Panc1 (cell line): ENCODE data around the gene CUEDC1. TPM values are rescaled to one million over a fixed set of nuclear protein-coding genes. Genes with fewer than 3 reads are reported as not detected.

Experiments used
- ATAC-seq: fragments of 200-7000 bp; cut with Tn5 transposase; 2 replicates; pipeline ENCODE4 v1.9.1; 2020; ENCODE audit warnings: mild to moderate bottlenecking, moderate library complexity
- BruUV-seq: library from RNA; stranded (reverse); fragments of 400-500 nt; replicated peaks from 2 replicates; lab custom pipeline; 2021; lab: Mats Ljungman, UMichigan
- CTCF ChIA-PET: fragments of 300-600 bp; sonication (Branson Sonifier 250); formaldehyde crosslinking; loops from one replicate; lab custom pipeline; 2022; ENCODE audit warnings: antibody characterized with exemption; lab: Charles Lee
- POLR2A ChIA-PET: fragments of 300-600 bp; sonication (Branson Sonifier 250); formaldehyde crosslinking; loops from one replicate; lab custom pipeline; 2022; ENCODE audit warnings: antibody characterized with exemption; lab: Charles Lee
- DNase-seq: peaks from one replicate; pipeline ENCODE4 v3.0.0-alpha.2; 2010; ENCODE audit warnings: low read depth, low spot score
- H3K27ac ChIP-seq: 2 replicates; pipeline ENCODE4 v1.5.1; 2011; ENCODE audit warnings: mild to moderate bottlenecking, low read length, inconsistent platforms
- H3K27me3 ChIP-seq: fragments of 200-500 bp; sonication (Bioruptor generic); 2 replicates; pipeline ENCODE4 v1.6.0; 2014; ENCODE audit warnings: low read length, inconsistent platforms; ENCODE audit not compliant: control insufficient read depth, insufficient read depth
- H3K36me3 ChIP-seq: fragments of 200-500 bp; sonication (Bioruptor generic); 2 replicates; pipeline ENCODE4 v1.5.1; 2014; ENCODE audit warnings: inconsistent platforms, mild to moderate bottlenecking, low read length, moderate library complexity; ENCODE audit not compliant: control insufficient read depth, insufficient read depth
- H3K4me1 ChIP-seq: 2 replicates; pipeline ENCODE4 v1.5.1; 2011; ENCODE audit warnings: inconsistent platforms, mild to moderate bottlenecking, low read length, moderate library complexity; ENCODE audit not compliant: control insufficient read depth, insufficient read depth
- H3K4me3 ChIP-seq, 2 experiments: 2 replicates each; pipeline ENCODE4 v1.5.1; 2011 to 2012; ENCODE audit warnings: low read depth in 2 of 2, low read length in 2 of 2, mild to moderate bottlenecking in 2 of 2, inconsistent platforms in 1 of 2, moderate library complexity in 1 of 2
- H3K9me3 ChIP-seq: fragments of 200-500 bp; sonication (Bioruptor generic); 2 replicates; pipeline ENCODE4 v1.5.1; 2014; ENCODE audit warnings: low read depth, mild to moderate bottlenecking, inconsistent platforms, low read length, moderate library complexity; ENCODE audit not compliant: control insufficient read depth, insufficient read depth
- POLR2AphosphoS5 ChIP-seq: IDR thresholded peaks from 2 replicates; pipeline ENCODE4 v1.6.1; 2012; ENCODE audit warnings: mild to moderate bottlenecking, low read depth, low read length, moderate library complexity
- SIN3A ChIP-seq: IDR thresholded peaks from 2 replicates; pipeline ENCODE4 v1.6.1; 2012; ENCODE audit warnings: low read depth, mild to moderate bottlenecking, low read length, moderate library complexity, borderline replicate concordance; ENCODE audit not compliant: insufficient read depth
- TCF7L2 ChIP-seq: IDR thresholded peaks from 2 replicates; pipeline ENCODE4 v1.6.1; 2011; ENCODE audit warnings: mild to moderate bottlenecking, low read depth, low read length, inconsistent platforms
- in situ Hi-C: cut with HindIII; loops from 2 replicates; pipeline ENCODE4 v1.10.0; 2016; ENCODE audit warnings: low sequenced_read_pairs, low pct_unique_long_range_greater_than_20kb
- intact Hi-C: fragments of 100-400 bp; cut with micrococcal nuclease; formaldehyde crosslinking; loops from one replicate; pipeline ENCODE4 v1.10.0; 2022; ENCODE audit not compliant: unreplicated experiment
- total RNA-seq: library from RNA; stranded (reverse); gene quantifications from one replicate; pipeline ENCODE4 v1.2.1, GENCODE V29; 2021; ENCODE audit not compliant: unreplicated experiment
- TF ChIP-seq, protein P1 (sequence below): fragments of 450-650 bp; IDR thresholded peaks from 2 replicates; pipeline ENCODE4 v1.5.1; 2017; ENCODE audit warnings: mild to moderate bottlenecking
- TF ChIP-seq, protein P2 (sequence below), 2 experiments: IDR thresholded peaks; 2 replicates each; pipeline ENCODE4 v1.6.1; 2011 to 2012; ENCODE audit warnings: low read depth in 2 of 2, control low read depth in 1 of 2, low read length in 1 of 2, mild to moderate bottlenecking in 1 of 2, moderate library complexity in 1 of 2; ENCODE audit not compliant: insufficient read depth in 1 of 2

CUEDC1 gene
- total RNA-seq, 1 experiment from 2014 or later = 103 TPM

DNA sequence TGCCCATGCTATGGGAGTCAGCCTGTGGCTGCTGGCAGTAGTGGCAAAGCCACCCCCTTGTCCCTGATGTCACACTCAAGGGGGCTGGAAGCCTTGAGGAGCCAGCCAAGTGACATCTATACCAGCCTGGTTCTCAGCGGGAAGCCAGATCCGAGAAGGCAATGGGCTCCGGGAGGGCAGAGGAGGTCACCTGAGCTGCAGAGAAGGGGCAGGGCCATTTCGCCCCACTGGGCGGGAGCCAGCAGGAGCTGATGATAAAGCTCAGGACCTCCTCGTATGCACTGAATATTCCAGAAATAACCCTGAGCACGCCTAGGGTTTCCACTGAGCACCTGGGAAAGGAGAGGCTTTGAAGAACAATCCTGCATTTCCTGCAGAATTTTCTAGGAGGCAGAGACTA, 124.3 kb downstream of the CUEDC1 start:
- no peaks in the 10 kb centered on the region for H3K36me3 ChIP-seq
- no peak overlapping the region for H3K27ac ChIP-seq
- TF ChIP-seq, protein P1, sequence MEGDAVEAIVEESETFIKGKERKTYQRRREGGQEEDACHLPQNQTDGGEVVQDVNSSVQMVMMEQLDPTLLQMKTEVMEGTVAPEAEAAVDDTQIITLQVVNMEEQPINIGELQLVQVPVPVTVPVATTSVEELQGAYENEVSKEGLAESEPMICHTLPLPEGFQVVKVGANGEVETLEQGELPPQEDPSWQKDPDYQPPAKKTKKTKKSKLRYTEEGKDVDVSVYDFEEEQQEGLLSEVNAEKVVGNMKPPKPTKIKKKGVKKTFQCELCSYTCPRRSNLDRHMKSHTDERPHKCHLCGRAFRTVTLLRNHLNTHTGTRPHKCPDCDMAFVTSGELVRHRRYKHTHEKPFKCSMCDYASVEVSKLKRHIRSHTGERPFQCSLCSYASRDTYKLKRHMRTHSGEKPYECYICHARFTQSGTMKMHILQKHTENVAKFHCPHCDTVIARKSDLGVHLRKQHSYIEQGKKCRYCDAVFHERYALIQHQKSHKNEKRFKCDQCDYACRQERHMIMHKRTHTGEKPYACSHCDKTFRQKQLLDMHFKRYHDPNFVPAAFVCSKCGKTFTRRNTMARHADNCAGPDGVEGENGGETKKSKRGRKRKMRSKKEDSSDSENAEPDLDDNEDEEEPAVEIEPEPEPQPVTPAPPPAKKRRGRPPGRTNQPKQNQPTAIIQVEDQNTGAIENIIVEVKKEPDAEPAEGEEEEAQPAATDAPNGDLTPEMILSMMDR = no peak
- H3K9me3 ChIP-seq = no peaks in the 10 kb centered on the region
- ChIA-PET POLR2A (no interaction called here), CTCF (no interaction called here)
- in situ Hi-C loops (no loop called here), intact Hi-C loops (loop anchor here (5.0 to 10.0 kb wide), 2 partner anchors 64 to 589 kb away; no protein-coding TSS in a partner anchor)
- peaks cover 8% of the 10 kb centered on the region for H3K4me1 ChIP-seq
- DNase-seq (no peak), ATAC-seq (no peak)
- no TSS peak for BruUV-seq
- H3K4me3 ChIP-seq = no peak overlapping the region
- H3K27me3 ChIP-seq = no peaks in the 10 kb centered on the region

DNA sequence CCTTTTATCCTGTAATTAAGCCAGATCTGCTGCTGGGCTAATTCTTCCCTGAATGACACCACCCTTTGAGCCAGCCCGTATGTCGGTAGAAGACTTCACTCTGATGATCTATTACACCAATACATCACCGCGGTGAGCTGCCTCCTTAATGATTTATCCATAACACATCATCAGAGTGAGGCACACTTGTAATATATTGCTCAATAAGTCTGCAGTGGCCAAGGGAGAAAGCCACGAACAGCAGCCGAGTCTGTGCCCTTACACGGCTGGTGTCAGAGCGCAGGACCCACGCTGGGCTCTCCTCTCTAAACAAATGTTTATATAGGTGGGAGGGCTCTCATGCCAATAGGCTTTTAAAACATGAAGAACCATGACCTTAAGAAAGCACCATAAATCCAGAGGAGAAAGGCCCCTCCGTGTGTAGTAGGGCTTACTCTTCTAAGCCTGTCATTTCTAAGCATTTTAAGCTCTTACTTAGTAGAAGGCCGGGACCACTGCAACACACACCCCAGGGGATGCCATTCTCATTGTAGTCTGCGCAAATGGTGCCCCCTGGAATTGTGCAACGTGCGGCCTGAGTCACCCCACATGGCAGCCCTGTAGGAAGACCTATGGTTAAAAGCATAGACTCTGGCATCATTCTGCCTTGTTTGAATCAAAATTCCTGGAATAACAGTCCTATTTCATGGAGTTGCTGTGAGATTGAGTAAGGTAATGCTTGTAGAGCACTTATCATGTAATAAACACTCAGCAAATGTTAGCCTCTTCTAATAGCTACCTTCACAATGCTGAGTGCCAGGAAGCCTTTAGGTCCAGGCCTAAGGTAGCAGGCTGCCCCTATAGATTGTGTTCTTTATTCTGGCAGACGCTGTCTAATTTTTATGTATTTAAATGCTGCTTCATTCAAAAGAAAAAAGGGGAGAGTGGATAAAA, 131.5 kb downstream of the CUEDC1 start:
- no peaks in the 10 kb centered on the region for H3K4me1 ChIP-seq
- no peaks in the 10 kb centered on the region for H3K27me3 ChIP-seq
- H3K9me3 ChIP-seq = no peaks in the 10 kb centered on the region
- DNase-seq (no peak), ATAC-seq (no peak)
- BruUV-seq = no TSS peak
- TF ChIP-seq, protein P1 = no peak
- TF ChIP-seq SIN3A (no peak), TCF7L2 (no peak), POLR2AphosphoS5 (no peak)
- TF ChIP-seq, protein P2, sequence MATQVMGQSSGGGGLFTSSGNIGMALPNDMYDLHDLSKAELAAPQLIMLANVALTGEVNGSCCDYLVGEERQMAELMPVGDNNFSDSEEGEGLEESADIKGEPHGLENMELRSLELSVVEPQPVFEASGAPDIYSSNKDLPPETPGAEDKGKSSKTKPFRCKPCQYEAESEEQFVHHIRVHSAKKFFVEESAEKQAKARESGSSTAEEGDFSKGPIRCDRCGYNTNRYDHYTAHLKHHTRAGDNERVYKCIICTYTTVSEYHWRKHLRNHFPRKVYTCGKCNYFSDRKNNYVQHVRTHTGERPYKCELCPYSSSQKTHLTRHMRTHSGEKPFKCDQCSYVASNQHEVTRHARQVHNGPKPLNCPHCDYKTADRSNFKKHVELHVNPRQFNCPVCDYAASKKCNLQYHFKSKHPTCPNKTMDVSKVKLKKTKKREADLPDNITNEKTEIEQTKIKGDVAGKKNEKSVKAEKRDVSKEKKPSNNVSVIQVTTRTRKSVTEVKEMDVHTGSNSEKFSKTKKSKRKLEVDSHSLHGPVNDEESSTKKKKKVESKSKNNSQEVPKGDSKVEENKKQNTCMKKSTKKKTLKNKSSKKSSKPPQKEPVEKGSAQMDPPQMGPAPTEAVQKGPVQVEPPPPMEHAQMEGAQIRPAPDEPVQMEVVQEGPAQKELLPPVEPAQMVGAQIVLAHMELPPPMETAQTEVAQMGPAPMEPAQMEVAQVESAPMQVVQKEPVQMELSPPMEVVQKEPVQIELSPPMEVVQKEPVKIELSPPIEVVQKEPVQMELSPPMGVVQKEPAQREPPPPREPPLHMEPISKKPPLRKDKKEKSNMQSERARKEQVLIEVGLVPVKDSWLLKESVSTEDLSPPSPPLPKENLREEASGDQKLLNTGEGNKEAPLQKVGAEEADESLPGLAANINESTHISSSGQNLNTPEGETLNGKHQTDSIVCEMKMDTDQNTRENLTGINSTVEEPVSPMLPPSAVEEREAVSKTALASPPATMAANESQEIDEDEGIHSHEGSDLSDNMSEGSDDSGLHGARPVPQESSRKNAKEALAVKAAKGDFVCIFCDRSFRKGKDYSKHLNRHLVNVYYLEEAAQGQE (IDR thresholded peaks at IDR 0.05; ENCODE audit: insufficient read depth in 1 of 2, low read depth in 2 of 2, low read length in 1 of 2) = no peak
- CTCF ChIA-PET = interaction anchor here (0.7 kb wide), 1 partner anchor 50 kb away, joined by 10 read pairs; no protein-coding TSS in a partner anchor
- no peaks in the 10 kb centered on the region for H3K36me3 ChIP-seq
- POLR2A ChIA-PET = no interaction called here
- no peak overlapping the region for H3K27ac ChIP-seq
- H3K4me3 ChIP-seq = no peak overlapping the region
- in situ Hi-C loops = no loop called here
- intact Hi-C loops = no loop called here
